HCT116 (cell line): Measurements from ENCODE around the gene KPNA3. TPM values are rescaled to one million over a fixed set of nuclear protein-coding genes. Genes with fewer than 3 reads are reported as not detected.

Source experiments
- ATAC-seq: fragments of 200-7000 bp; cut with Tn5 transposase; 2 replicates; pipeline ENCODE4 v1.9.1; 2020; ENCODE audit warnings: mild to moderate bottlenecking, moderate library complexity
- BruUV-seq: library from RNA; stranded (reverse); fragments of 400-500 nt; replicated peaks from 2 replicates; lab custom pipeline; 2021; lab: Mats Ljungman, UMichigan
- CTCF ChIA-PET: fragments of 300-600 bp; sonication (Branson Sonifier 250); formaldehyde crosslinking; loops from one replicate; lab custom pipeline; 2021; ENCODE audit warnings: antibody characterized with exemption; lab: Charles Lee
- POLR2A ChIA-PET: fragments of 300-600, 350-600 bp; sonication (Branson Sonifier 250); formaldehyde crosslinking; loops from one replicate; lab custom pipeline; 2021; ENCODE audit warnings: antibody characterized with exemption; lab: Charles Lee
- RAD21 ChIA-PET, 2 experiments: fragments of 300-600 bp; sonication (Branson Sonifier 250); formaldehyde crosslinking; loops; one replicate each; lab custom pipeline; 2023; ENCODE audit warnings: low total read pairs in 2 of 2; ENCODE audit not compliant: uncharacterized antibody in 2 of 2, unreplicated experiment in 2 of 2, low non-redundant PET in 1 of 2; lab: Charles Lee
- DNase-seq: peaks from one replicate; pipeline ENCODE4 v3.0.0-alpha.2; 2010; ENCODE audit warnings: low read depth, low spot score
- H2AFZ ChIP-seq: fragments of 200-600 bp; shearing (Covaris generic), sonication (generic); 2 replicates; pipeline ENCODE4 v1.6.1; 2017; ENCODE audit warnings: low read depth, mixed run types, mixed read lengths, antibody characterized with exemption, low read length; ENCODE audit not compliant: poor library complexity, severe bottlenecking
- H3K27ac ChIP-seq: 2 replicates; pipeline ENCODE4 v1.5.1; 2012; ENCODE audit warnings: low read depth, low read length
- H3K27me3 ChIP-seq: fragments of 200-600 bp; sonication (generic); 2 replicates; pipeline ENCODE4 v1.6.1; 2016; ENCODE audit warnings: mixed run types, low read length, mixed read lengths; ENCODE audit not compliant: insufficient read depth
- H3K36me3 ChIP-seq, 2 experiments: fragments of 200-500 bp in 1 of 2; fragments of 200-600 bp in 1 of 2; sonication (Bioruptor generic) in 1 of 2; sonication (generic) in 1 of 2; 2 replicates each; pipeline versions ENCODE4 v1.5.1 to v1.6.1; 2014 to 2016; ENCODE audit warnings: low read length in 2 of 2, inconsistent platforms in 1 of 2, mixed read lengths in 1 of 2, mixed run types in 1 of 2; ENCODE audit not compliant: insufficient read depth in 2 of 2, control insufficient read depth in 1 of 2
- H3K4me1 ChIP-seq, 2 experiments: fragments of 200-600 bp in 1 of 2; sonication (generic) in 1 of 2; 2 replicates each; pipeline versions ENCODE4 v1.5.1 to v1.6.1; 2012 to 2017; ENCODE audit warnings: low read length in 2 of 2, inconsistent platforms in 1 of 2, mild to moderate bottlenecking in 1 of 2, mixed read lengths in 1 of 2, mixed run types in 1 of 2, moderate library complexity in 1 of 2; ENCODE audit not compliant: insufficient read depth in 2 of 2, control insufficient read depth in 1 of 2
- H3K4me2 ChIP-seq: fragments of 200-600 bp; sonication (generic); 2 replicates; pipeline ENCODE4 v1.6.1; 2017; ENCODE audit warnings: mixed run types, low read length, mixed read lengths
- H3K4me3 ChIP-seq, 2 experiments: fragments of 200-600 bp in 1 of 2; sonication (generic) in 1 of 2; replicated peaks in 1 of 2; 2 replicates each; pipeline ENCODE4 v1.5.1; 2011 to 2016; ENCODE audit warnings: low read length in 2 of 2, control low read depth in 1 of 2, low read depth in 1 of 2, mild to moderate bottlenecking in 1 of 2, mixed read lengths in 1 of 2, mixed run types in 1 of 2
- H3K79me2 ChIP-seq: fragments of 200-600 bp; sonication (generic); 2 replicates; pipeline ENCODE4 v1.6.1; 2017; ENCODE audit warnings: mild to moderate bottlenecking, mixed run types, low read length, moderate library complexity, mixed read lengths; ENCODE audit not compliant: insufficient read depth
- H3K9ac ChIP-seq: fragments of 200-600 bp; sonication (generic); 2 replicates; pipeline ENCODE4 v1.6.1; 2016; ENCODE audit warnings: low read length, mixed read lengths
- H3K9me2 ChIP-seq: fragments of 200-600 bp; sonication (generic), shearing (Covaris generic); 2 replicates; pipeline ENCODE4 v1.6.1; 2017; ENCODE audit warnings: mixed run types, mild to moderate bottlenecking, moderate library complexity; ENCODE audit not compliant: insufficient read depth
- H3K9me3 ChIP-seq, 2 experiments: fragments of 200-500 bp in 1 of 2; fragments of 200-600 bp in 1 of 2; sonication (Bioruptor generic) in 1 of 2; sonication (generic) in 1 of 2; 2 replicates each; pipeline ENCODE4 v1.6.1; 2014 to 2017; ENCODE audit warnings: low read length in 2 of 2, mixed read lengths in 2 of 2, inconsistent platforms in 1 of 2, low read depth in 1 of 2, mild to moderate bottlenecking in 1 of 2, mixed run types in 1 of 2, moderate library complexity in 1 of 2; ENCODE audit not compliant: control insufficient read depth in 1 of 2, insufficient read depth in 1 of 2
- H4K20me1 ChIP-seq: fragments of 200-600 bp; sonication (generic), shearing (Covaris generic); 2 replicates; pipeline ENCODE4 v1.6.1; 2017; ENCODE audit warnings: mixed run types, mild to moderate bottlenecking, moderate library complexity; ENCODE audit not compliant: insufficient read depth
- ATF3 ChIP-seq: IDR thresholded peaks from 2 replicates; pipeline ENCODE4 v1.6.1; 2012
- EZH2phosphoT487 ChIP-seq: fragments of 200-600 bp; IDR thresholded peaks from 2 replicates; pipeline ENCODE4 v1.6.1; 2018; ENCODE audit warnings: antibody characterized with exemption, borderline replicate concordance
- MAX ChIP-seq: IDR thresholded peaks from 2 replicates; pipeline ENCODE4 v1.6.1; 2012
- POLR2A ChIP-seq: IDR thresholded peaks from 2 replicates; pipeline ENCODE4 v1.7.0; 2011; ENCODE audit warnings: borderline replicate concordance; ENCODE audit not compliant: insufficient read depth, insufficient read length; ENCODE audit errors: extremely low read depth
- POLR2AphosphoS5 ChIP-seq: IDR thresholded peaks from 2 replicates; pipeline ENCODE4 v1.6.1; 2011; ENCODE audit warnings: mild to moderate bottlenecking, low read depth, low read length, moderate library complexity
- RAD21 ChIP-seq: IDR thresholded peaks from 2 replicates; pipeline ENCODE4 v1.6.1; 2012; ENCODE audit warnings: low read depth, mild to moderate bottlenecking
- REST ChIP-seq: IDR thresholded peaks from 2 replicates; pipeline ENCODE4 v1.6.1; 2012; ENCODE audit warnings: low read depth
- SP1 ChIP-seq: IDR thresholded peaks from 2 replicates; pipeline ENCODE4 v1.6.1; 2012; ENCODE audit warnings: low read depth
- YY1 ChIP-seq: IDR thresholded peaks from 2 replicates; pipeline ENCODE4 v1.6.1; 2011; ENCODE audit warnings: low read length, low read depth, moderate library complexity, mild to moderate bottlenecking; ENCODE audit not compliant: insufficient replicate concordance; ENCODE audit errors: extremely low read depth
- ZBTB33 ChIP-seq: IDR thresholded peaks from 2 replicates; pipeline ENCODE4 v1.6.1; 2011; ENCODE audit warnings: mild to moderate bottlenecking, low read length, moderate library complexity; ENCODE audit not compliant: insufficient replicate concordance; ENCODE audit errors: extremely low read depth
- ZFX ChIP-seq: fragments of 450-650 bp; IDR thresholded peaks from 2 replicates; pipeline ENCODE4 v1.6.1; 2017
- intact Hi-C: fragments of 100-400 bp; cut with micrococcal nuclease; formaldehyde crosslinking; loops from 2 replicates; pipeline ENCODE4 v1.10.0; 2022
- total RNA-seq: library from RNA; stranded (reverse); gene quantifications from one replicate; pipeline ENCODE4 v1.2.1, GENCODE V29; 2021; ENCODE audit not compliant: unreplicated experiment

KPNA3 gene
- total RNA-seq, 1 experiment from 2014 or later: 45.0 TPM

GRCh38 chr13:49783865-49784264, 8.6 kb downstream of the KPNA3 start:
- no TSS peak for BruUV-seq
- H3K4me1 ChIP-seq: peaks cover 0 to 7% of the 10 kb centered on the region in 2 experiments; a peak in 2 of 4 replicates
- CTCF ChIA-PET: no interaction called here
- H3K9ac ChIP-seq: no peak overlapping the region
- RAD21 ChIA-PET: interaction anchor here in 1 of 2 experiments (0.6 kb wide), 1 partner anchor 347 kb away, joined by 6 read pairs; no protein-coding TSS in a partner anchor
- H3K4me2 ChIP-seq: no peak overlapping the region
- H3K27me3 ChIP-seq: no peaks in the 10 kb centered on the region
- POLR2A ChIA-PET: no interaction called here
- intact Hi-C loops: no loop called here
- no peaks in the 10 kb centered on the region for H3K9me3 ChIP-seq
- no peaks in the 10 kb centered on the region for H3K9me2 ChIP-seq
- no peak for TF ChIP-seq POLR2AphosphoS5
- no peak for TF ChIP-seq SP1
- no peak for TF ChIP-seq EZH2phosphoT487
- TF ChIP-seq RAD21: no peak
- TF ChIP-seq, all 23 proteins: peak for 0
- DNase-seq (no peak), ATAC-seq (no peak)
- Histone ChIP-seq H3K79me2 (peaks cover 97% of the 10 kb centered on the region), H2AFZ (no peak overlapping the region), H4K20me1 (peaks cover 22% of the 10 kb centered on the region; the same call in 1 of the 2 replicates), H3K36me3 (no peaks in the 10 kb centered on the region), H3K27ac (no peak overlapping the region), H3K4me3 (no peak overlapping the region)

GRCh38 chr13:49782784-49783183, 9.7 kb downstream of the KPNA3 start:
- Histone ChIP-seq H3K27ac (no peak overlapping the region), H3K27me3 (no peaks in the 10 kb centered on the region), H3K4me1 (no peaks in the 10 kb centered on the region), H3K9me2 (no peaks in the 10 kb centered on the region), H2AFZ (no peak overlapping the region), H3K4me2 (no peak overlapping the region), H3K9ac (no peak overlapping the region), H3K4me3 (no peak overlapping the region), H4K20me1 (peaks cover 19% of the 10 kb centered on the region; the same call in 1 of the 2 replicates), H3K9me3 (no peaks in the 10 kb centered on the region), H3K36me3 (no peaks in the 10 kb centered on the region), H3K79me2 (peaks cover 97% of the 10 kb centered on the region)
- TF ChIP-seq REST: no peak
- no peak for TF ChIP-seq ZFX
- TF ChIP-seq YY1: no peak
- TF ChIP-seq RAD21: no peak
- no peak for TF ChIP-seq POLR2A
- TF ChIP-seq ATF3: no peak
- no peak for TF ChIP-seq SP1
- no peak for TF ChIP-seq MAX
- no peak for TF ChIP-seq ZBTB33
- intact Hi-C loops: no loop called here
- no peak for DNase-seq
- POLR2A ChIA-PET: no interaction called here
- ATAC-seq: no peak
- no TSS peak for BruUV-seq
- CTCF ChIA-PET: no interaction called here
- RAD21 ChIA-PET: no interaction called here
